Raji (cell line): Measurements from ENCODE around the gene WRAP73.

Experiments
- POLR2A ChIP-seq: IDR thresholded peaks from 2 replicates; pipeline ENCODE4 v1.6.1; 2011; ENCODE audit warnings: low read depth, low read length, control low read depth; ENCODE audit not compliant: insufficient read depth

WRAP73 gene, protein sequence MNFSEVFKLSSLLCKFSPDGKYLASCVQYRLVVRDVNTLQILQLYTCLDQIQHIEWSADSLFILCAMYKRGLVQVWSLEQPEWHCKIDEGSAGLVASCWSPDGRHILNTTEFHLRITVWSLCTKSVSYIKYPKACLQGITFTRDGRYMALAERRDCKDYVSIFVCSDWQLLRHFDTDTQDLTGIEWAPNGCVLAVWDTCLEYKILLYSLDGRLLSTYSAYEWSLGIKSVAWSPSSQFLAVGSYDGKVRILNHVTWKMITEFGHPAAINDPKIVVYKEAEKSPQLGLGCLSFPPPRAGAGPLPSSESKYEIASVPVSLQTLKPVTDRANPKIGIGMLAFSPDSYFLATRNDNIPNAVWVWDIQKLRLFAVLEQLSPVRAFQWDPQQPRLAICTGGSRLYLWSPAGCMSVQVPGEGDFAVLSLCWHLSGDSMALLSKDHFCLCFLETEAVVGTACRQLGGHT

DNA sequence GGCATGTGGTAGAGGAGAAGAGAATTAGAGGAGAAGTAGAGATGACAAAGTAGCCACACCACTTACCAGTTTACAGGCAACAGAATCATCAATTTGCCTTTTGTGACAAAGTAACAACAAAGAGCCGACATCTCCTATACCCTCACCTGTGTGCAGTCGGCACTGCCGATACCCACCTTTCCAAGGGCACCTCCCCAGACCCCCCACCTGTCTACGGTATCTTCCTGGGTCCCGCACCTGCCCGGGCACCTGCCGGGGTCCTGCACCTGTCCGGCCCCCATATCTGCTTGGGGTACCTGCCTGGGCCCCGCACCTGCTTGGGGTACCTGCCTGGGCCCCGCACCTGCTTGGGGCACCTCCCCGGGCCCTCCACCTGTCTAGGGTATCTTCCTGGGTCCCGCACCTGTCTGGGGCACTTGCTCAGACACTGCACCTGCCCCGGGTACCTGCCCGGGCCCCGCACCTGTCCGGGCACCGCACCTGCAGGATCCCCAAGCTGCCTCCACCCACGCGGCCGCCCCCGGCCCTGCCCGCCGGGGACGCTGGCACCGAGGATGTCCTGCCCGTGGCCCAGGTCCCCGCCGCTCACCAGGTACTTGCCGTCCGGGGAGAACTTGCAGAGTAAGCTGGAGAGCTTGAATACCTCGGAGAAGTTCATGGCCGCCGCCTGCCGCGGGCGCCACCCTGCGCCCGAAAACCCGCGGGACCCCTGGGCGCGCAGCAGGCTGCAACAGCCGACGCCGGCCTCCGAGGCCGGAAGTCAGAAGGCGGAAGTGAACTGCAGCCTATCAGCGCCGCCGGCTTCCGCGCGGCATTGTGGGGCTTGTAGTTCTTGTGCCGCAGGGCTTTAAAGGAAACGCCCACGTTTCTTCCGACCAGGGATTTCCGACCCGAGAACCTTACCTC lies at the start of gene WRAP73:
Gene WRAP73, minus strand, starts transcription at position 762 of the 906 bp plus-strand sequence. Its CDS starts 104 bp downstream, at position 658.
- TF ChIP-seq POLR2A, result peak; percentile 79

DNA sequence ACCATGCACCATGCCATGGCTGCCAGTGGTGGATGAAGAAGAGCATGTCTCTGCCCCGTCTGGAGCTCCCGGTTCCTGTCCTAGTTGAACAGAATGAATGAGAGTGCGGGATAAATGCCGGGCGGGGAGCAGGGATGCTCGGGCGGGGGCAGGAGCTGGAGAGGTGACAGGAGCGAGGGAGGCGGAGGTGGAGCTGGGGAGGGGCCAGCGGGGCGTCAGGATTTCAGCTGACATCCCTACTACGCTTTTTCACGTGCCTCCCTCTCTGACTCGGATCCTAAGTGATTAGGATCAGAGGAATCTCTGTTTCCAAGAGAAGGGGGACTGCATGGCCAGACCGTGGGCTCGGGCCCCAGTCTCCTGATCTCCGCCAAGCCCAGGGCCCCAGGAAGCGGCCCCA lies 49.7 kb upstream of the WRAP73 start:
- TF ChIP-seq POLR2A, result no peak

DNA sequence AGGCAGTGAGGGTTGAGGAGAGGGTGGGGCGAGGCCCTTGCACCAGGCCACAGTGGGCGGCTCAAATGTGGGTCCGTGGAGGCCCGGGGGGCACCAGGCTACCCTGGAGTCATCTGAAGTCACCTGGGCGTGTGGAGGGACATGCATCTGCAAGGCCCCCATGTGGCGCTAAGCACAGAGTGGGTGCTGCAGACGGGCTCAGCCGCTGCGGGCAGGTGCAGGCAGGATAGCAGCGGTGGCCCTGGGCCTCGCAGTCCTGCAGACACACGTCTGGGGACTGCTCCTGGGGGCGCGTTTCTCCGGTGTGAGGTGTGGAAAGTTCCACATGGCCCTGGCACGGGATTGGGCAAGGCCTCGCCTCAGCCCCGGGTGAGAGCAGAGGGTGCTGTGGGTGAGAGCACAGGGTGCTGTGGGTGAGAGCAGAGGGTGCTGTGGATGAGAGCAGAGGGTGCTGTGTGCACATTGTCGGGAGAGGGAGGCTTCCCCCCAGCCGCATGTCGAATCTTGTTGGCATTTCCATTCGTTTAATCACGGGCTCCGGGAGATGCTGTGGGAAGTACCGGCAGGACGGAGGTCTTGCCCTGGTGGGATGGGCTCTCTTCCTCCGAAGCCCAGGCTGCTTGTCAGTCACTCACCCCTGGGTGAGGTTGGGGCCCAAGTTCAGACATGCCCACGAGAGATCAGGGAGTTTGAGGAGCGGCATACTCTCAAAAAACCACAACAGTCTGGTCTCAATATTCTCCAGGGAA lies 48.9 kb upstream of the WRAP73 start:
- no peak for TF ChIP-seq POLR2A

DNA sequence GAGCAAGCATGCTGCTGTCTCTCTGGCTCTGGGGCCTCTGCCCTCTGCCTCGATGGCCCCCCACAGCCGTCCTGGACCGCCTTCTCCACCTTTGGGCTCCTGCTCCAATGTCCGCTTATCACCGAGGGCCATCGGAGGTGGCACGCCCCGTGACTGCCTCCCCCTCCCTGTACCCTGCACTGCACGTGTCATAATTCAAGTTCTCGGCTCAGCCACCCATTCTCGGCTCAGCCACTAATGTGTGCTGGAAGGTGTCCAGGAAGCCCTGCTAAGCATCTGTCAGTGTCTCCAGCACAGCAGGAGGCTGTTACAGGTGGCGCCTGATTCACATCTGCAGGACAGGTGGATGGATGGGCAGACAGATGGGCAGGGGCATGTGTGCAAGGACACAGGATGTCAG lies 47.9 kb upstream of the WRAP73 start:
- TF ChIP-seq POLR2A, result no peak

DNA sequence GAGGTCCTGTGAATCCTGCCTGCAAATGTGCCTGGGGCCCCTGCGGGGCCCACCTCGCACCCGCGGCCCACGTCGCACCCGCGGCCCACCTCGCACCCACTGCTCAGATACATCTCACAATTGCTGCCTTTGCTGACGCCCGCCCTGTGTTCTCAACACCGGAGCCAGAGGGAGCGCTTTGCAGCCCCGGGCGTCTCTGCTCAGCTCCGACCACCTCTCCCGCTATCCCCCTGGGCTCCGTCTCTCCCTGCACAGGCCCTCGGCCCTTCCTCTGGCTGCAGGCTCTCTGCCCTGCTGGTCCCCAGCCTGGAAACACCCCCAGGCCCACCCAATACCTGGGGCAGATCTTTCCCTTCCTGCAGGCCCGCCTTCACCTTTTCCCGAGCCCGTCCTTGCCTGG lies 47.2 kb upstream of the WRAP73 start:
- no peak for TF ChIP-seq POLR2A

DNA sequence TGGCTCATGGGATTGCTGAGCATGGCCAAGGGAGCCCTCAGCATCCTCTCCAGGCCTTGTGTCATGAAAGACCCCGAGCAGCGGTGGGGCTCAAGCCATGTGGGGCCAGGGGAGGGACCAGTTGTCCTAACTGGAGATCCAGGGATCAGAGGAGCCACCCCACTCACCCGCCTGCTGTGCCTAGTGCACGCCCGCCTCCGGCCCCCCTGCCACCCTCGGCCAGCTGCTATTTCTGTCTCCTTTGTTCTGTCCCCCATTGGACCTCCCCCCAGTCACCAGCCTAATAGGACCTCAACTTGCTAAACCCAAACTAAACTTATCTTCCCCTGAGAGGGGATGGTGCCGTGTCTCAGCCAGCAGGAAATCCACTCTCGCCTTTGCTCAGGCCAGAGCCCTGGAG lies 46.8 kb upstream of the WRAP73 start:
- TF ChIP-seq POLR2A, result no peak

DNA sequence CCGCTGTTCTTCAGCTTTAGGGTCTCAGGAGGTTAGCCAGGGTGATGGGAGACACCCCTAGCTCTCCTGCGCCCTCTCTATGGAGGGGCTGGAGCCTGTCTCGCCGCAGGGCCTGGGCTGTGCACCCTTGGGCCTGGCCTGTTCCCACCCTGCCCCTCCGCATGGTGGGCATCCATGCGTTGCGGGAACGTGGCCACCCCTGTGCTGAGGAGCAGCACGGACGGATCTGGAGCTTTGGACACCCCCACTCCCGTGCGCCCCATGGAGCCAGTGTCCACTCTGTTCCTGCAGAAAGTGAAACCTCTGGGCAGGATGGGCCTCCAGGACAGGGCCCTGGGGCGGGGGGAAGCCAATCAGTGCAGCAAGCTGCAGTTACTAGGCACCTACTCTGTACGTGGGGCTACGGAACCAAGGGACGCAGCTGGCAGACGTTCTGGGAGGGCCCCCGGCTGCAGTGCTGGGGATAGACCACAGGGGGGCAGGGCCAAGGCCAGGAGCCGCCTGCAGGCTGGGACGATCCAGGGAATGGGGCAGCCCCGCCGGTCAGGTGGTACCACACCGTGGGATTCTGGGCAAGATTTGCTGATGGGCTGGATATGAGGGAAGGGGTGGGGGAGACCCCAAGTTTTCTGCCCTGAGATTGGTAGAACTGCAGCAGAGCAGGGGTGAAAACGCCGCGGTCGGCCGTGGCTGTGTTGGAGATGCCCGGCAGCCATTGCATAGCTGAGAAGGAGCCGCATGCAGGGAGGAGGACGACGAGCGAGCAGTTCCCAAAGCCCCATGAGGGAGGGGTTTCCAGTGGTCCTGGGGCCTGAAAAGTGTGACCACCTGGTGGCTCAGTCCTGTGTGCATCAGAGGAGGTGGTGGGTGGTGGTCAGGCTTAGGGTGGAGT lies 45.7 kb upstream of the WRAP73 start:
- TF ChIP-seq POLR2A, result no peak

DNA sequence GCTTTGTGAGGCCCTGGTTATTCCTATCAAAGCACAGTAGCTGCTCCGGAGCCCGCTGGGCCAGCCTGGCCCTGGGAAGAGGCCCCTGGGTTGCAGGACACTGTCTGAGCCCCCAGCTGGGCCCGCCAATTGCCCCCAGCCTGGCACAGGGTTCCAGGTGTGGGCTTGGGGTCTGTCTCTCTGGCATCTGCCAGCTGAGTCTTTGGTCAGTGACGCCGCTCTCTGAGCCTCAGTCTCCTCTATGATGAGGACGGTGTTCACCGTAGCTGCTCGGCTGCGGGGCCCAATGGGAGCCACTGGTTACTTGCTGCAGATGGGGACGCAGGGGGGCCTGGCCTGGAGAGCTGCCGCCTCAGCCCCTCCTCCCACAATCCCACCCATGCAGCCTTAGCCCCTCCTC lies 43.4 kb upstream of the WRAP73 start:
- no peak for TF ChIP-seq POLR2A

DNA sequence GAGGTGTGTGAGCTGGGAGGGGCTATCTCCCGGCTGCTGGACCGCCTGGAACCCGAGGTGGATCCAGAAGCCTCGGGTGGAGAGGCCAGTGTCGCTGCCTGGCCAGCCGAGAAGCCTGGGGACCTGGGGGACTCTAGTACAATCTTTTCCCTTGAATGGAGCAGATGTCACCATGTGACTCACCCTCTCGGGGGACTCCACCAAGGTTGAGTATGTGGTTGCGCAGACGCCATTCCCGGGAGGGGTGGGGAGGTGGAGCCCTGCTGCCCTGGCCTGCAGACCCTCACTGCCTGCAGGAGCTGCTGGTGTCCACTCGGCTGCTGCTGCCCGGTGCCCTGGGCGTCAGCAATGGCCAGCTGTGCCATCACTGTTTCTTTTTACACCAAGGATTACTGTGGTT lies 42.7 kb upstream of the WRAP73 start:
- TF ChIP-seq POLR2A, result no peak

DNA sequence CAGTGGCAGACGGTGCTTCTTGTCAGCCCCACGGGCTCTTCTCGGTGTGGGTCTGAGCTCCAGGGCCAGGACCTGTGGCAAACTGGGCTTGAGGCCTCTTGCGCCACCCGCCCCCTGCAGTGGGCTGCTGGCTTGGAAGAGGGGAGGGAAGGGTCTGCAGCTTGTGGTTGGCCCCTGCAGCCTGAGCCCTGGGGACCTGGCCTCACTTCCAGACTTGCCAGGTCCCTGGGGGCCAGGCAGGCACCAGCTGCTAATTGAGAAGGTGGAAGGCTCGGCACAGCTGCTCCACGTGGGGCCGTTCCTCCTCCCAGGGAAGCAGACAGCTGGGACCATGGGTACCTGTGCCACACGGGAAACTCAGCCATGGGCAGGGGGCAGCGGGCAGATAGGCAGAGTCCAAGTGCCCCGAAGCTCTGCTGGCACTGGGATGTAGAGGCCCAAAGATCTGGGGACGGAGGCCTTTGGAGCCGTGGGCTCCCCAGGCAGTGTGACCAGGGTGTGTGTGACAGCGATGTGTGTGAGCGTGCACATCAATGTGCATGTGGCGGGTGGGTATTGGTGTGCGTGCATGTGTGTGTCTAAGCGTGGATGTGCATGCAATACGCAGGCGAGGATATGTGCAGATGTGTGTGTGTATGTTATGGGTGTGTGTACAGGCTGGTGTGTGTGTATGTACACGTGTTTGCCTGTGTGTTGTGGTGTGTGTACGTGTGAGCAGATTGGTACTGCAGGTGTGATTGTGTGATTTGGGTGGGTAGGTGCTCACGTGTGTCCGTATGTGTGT lies 41.7 kb upstream of the WRAP73 start:
- no peak for TF ChIP-seq POLR2A

DNA sequence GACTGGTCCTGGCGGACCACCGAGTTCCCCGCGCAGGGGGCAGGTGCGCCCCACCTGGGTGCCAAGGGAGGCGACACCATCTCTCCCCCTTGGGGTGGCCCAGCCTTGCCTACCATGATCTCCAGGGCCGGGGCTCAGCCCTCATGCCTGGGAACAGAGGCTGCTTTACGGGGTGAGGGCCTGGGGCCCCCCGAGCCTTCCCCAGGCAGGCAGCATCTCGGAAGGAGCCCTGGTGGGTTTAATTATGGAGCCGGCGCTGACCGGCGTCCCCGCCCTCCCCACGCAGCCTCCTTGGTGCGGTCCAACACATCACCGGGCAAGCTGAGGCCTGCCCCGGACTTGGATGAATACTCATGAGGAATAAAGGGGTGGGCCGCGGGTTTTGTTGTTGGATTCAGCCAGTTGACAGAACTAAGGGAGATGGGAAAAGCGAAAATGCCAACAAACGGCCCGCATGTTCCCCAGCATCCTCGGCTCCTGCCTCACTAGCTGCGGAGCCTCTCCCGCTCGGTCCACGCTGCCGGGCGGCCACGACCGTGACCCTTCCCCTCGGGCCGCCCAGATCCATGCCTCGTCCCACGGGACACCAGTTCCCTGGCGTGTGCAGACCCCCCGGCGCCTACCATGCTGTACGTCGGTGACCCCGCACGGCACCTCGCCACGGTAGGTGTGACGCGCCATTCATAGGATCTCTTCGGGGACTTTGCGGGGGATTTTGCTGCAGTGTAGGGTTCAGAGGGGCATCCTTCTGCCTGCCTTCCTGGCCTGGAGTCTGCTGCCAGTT lies 40.6 kb upstream of the WRAP73 start:
- no peak for TF ChIP-seq POLR2A

DNA sequence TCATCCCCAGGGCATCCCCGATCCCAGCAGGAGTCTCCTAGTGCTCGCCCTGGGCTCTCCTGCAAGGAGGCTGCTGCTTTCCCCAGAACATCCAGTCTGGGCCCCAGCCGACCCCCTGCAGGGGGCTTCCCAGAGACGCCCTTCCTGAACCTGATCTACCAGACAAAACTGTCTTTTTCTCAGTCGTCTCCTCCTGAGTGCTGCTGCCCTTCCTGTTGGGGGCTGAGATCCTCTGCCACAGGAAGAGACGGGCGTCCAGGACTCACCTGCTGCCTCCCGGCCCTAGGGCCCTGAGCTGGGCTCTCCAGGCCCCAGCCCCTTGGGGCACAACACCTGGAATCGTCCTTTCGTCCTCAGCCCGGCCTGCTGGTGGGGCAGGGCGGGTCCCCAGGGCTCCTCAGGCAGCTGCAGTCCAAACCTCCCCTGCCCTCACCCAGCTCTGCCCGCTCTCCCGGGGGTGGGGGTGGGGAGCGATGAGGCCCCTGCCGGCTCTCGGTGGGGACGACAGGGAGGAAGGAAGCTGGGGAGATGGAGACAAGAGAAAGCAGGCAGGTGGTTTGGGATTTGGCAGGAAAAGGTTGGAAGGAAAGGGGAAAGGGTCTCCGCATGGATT lies 39.3 kb upstream of the WRAP73 start:
- no peak for TF ChIP-seq POLR2A
